ENCODE data around the gene FRMD5. TPM values are rescaled to one million over a fixed set of nuclear protein-coding genes. Genes with fewer than 3 reads are reported as not detected.

Gene FRMD5
- total RNA-seq, 1 donor from 2014 or later, result 62.4 TPM

DNA sequence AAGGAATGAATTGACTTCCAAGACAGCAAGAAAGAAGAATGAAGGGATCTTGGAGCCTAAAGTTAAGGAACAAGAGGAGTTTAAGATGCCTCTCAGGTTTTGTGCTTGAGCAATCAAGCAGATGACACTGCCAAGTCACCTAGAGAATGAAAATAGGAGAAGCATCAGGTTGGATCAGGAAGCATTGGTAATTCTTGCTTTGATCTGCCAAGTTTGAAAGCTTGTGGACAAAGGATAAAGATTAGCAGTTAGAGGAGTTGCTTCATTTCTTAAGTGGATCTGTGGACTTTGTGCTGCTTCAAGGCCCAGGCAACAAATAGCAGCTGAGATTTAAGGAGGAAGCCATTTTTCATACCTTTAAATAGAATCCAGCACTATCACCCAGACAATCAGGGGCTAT is 35.6 kb downstream of the FRMD5 start:
- Histone ChIP-seq H3K4me3 (no peak overlapping the region), H3K27ac (replicated peaks) (no peak overlapping the region), H3K4me1 (no peaks in the 10 kb centered on the region), H3K27me3 (ENCODE audit: low read depth) (no peaks in the 10 kb centered on the region), H3K36me3 (no peaks in the 10 kb centered on the region), H3K9me3 (replicated peaks) (no peaks in the 10 kb centered on the region)
- intact Hi-C loops (cut with micrococcal nuclease), result no loop called here
- TF ChIP-seq, protein P1, sequence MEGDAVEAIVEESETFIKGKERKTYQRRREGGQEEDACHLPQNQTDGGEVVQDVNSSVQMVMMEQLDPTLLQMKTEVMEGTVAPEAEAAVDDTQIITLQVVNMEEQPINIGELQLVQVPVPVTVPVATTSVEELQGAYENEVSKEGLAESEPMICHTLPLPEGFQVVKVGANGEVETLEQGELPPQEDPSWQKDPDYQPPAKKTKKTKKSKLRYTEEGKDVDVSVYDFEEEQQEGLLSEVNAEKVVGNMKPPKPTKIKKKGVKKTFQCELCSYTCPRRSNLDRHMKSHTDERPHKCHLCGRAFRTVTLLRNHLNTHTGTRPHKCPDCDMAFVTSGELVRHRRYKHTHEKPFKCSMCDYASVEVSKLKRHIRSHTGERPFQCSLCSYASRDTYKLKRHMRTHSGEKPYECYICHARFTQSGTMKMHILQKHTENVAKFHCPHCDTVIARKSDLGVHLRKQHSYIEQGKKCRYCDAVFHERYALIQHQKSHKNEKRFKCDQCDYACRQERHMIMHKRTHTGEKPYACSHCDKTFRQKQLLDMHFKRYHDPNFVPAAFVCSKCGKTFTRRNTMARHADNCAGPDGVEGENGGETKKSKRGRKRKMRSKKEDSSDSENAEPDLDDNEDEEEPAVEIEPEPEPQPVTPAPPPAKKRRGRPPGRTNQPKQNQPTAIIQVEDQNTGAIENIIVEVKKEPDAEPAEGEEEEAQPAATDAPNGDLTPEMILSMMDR (IDR thresholded peaks at IDR 0.05; ENCODE audit: borderline replicate concordance), result no peak
- DNase-seq, result no peak

DNA sequence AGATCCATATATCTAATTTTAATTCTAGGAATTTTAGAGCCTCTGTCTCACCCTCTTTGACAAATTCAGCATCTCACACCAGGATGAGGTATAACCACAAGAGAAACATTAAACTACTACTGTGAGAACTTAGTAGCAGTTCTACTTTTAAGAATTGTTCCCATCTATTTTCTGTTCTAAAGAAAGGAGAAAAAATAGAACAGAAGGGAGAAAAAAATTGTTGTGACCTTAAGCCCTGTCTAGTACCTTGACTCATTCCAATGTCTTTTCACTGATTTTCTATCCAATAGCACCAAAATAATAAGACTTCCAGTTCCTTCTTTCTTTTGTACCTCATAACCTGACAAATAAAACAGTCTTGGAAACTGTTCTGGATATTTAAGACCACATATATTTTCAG is 37.0 kb downstream of the FRMD5 start:
- no peaks in the 10 kb centered on the region for H3K27me3 ChIP-seq (ENCODE audit: low read depth)
- no peaks in the 10 kb centered on the region for H3K4me1 ChIP-seq
- no peak overlapping the region for H3K27ac ChIP-seq (replicated peaks)
- no peaks in the 10 kb centered on the region for H3K36me3 ChIP-seq
- intact Hi-C loops (cut with micrococcal nuclease), result no loop called here
- H3K9me3 ChIP-seq (replicated peaks), result no peaks in the 10 kb centered on the region
- TF ChIP-seq, protein P1 (IDR thresholded peaks at IDR 0.05; ENCODE audit: borderline replicate concordance), result no peak
- no peak overlapping the region for H3K4me3 ChIP-seq
- DNase-seq, result no peak

DNA sequence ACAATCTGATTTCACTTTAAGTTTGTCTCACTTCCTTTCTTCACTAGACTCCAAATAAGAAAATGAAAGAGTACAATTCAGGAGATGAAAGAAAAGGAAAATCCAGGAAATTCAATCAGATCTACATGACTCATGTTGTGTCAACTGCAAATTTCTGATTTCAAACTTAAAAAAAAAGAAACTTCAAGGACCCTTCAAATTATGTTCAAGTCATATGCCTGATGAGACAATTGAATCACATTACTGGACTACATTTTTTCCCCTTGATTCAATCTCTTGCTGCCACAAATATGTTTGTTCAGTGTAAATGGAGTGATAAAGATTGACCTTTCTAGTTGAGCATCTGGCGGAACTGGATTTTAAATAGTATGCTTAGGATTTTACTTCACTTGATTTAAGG is 37.4 kb downstream of the FRMD5 start:
- Histone ChIP-seq H3K27me3 (ENCODE audit: low read depth) (no peaks in the 10 kb centered on the region), H3K9me3 (replicated peaks) (no peaks in the 10 kb centered on the region), H3K4me1 (no peaks in the 10 kb centered on the region), H3K4me3 (no peak overlapping the region), H3K36me3 (no peaks in the 10 kb centered on the region), H3K27ac (replicated peaks) (no peak overlapping the region)
- TF ChIP-seq, protein P1 (IDR thresholded peaks at IDR 0.05; ENCODE audit: borderline replicate concordance), result no peak
- intact Hi-C loops (cut with micrococcal nuclease), result no loop called here
- DNase-seq, result no peak

DNA sequence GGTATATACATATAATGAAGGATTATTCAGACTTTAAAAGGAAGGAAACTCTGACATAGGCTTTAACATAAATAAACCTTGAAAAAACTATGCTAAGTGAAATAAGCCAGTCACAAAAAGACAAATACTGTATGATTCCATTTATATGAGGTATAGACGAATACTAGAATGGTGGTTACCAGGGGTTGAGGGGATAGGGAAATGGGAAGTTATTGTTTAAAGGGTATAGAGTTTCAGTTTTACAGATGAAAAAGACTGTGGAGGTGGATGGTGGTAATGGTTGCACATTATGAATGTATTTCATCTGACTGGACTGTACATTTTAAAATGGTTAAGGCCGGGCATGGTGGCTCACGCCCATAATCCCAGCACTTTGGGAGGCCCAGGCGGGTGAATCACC is 41.7 kb downstream of the FRMD5 start:
- Histone ChIP-seq H3K27me3 (ENCODE audit: low read depth) (peaks cover 3% of the 10 kb centered on the region), H3K9me3 (replicated peaks) (no peaks in the 10 kb centered on the region), H3K4me3 (no peak overlapping the region), H3K36me3 (no peaks in the 10 kb centered on the region), H3K4me1 (no peaks in the 10 kb centered on the region), H3K27ac (replicated peaks) (no peak overlapping the region)
- DNase-seq, result no peak
- intact Hi-C loops (cut with micrococcal nuclease), result no loop called here
- TF ChIP-seq, protein P1 (IDR thresholded peaks at IDR 0.05; ENCODE audit: borderline replicate concordance), result no peak

DNA sequence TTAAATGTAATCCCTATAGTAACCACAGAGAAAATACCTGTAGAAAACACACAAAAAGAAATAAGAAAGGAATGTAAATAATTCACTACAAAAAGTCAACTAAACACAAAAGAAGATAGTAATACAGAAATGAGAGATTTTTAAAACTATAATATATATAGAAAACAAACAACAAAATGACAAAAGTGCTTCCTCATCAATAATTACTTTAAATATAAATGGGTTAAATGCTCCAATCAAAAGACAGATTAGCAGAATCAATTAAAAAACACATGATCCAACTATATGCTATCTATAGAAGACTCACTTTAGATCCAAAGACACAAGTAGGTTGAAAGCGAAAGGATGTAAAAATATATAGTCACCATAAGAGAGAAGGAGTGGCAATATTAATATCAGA is 45.8 kb downstream of the FRMD5 start:
- Histone ChIP-seq H3K36me3 (no peaks in the 10 kb centered on the region), H3K9me3 (replicated peaks) (no peaks in the 10 kb centered on the region), H3K27me3 (ENCODE audit: low read depth) (peaks cover 9% of the 10 kb centered on the region), H3K4me1 (peaks cover 18% of the 10 kb centered on the region), H3K27ac (replicated peaks) (no peak overlapping the region), H3K4me3 (no peak overlapping the region)
- intact Hi-C loops (cut with micrococcal nuclease), result no loop called here
- DNase-seq, result no peak
- TF ChIP-seq, protein P1 (IDR thresholded peaks at IDR 0.05; ENCODE audit: borderline replicate concordance), result no peak

DNA sequence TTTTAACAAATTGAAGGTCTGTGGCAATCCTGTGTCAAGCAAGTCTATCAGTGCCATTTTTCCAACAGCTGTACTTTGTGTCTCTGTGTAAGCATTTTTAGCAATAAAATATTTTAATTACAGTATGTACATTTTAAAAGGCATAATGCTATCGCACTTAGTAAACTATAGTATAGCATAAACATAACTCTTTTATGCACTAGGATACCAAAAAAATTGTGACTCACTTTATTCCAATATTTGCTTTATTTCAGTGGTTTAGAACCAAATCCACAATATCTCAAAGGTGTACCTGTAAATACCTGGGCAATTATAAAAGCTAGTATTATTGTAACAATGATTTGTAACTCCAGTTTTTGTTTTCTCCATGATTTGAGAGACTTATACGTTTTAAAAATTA is 46.5 kb downstream of the FRMD5 start:
- H3K27ac ChIP-seq (replicated peaks), result no peak overlapping the region
- no peaks in the 10 kb centered on the region for H3K36me3 ChIP-seq
- H3K4me3 ChIP-seq, result no peak overlapping the region
- intact Hi-C loops (cut with micrococcal nuclease), result no loop called here
- H3K27me3 ChIP-seq (ENCODE audit: low read depth), result peaks cover 9% of the 10 kb centered on the region
- DNase-seq, result no peak
- H3K9me3 ChIP-seq (replicated peaks), result no peaks in the 10 kb centered on the region
- TF ChIP-seq, protein P1 (IDR thresholded peaks at IDR 0.05; ENCODE audit: borderline replicate concordance), result no peak
- H3K4me1 ChIP-seq, result peaks cover 18% of the 10 kb centered on the region

All from left ventricle myocardium inferior (tissue), 1 donor.